GM23338 (cell line): ENCODE results near the gene EFCAB12. TPM values are rescaled to one million over a fixed set of nuclear protein-coding genes. Genes with fewer than 3 reads are reported as not detected.

Experiments
- ATAC-seq: fragments of 200-7000 bp; cut with Tn5 transposase; 3 replicates; pipeline ENCODE4 v1.9.1; 2020
- DNase-seq: peaks from one replicate; pipeline ENCODE4 v3.0.0-alpha.2; 2015; ENCODE audit warnings: low spot score
- H2AFZ ChIP-seq: fragments of 200-600 bp; sonication (generic); 2 replicates; pipeline ENCODE4 v1.8.0; 2016; ENCODE audit warnings: antibody characterized with exemption, mild to moderate bottlenecking, moderate library complexity
- H3F3A ChIP-seq: fragments of 200-600 bp; sonication (generic); replicated peaks from 2 replicates; pipeline ENCODE4 v1.8.0; 2017; ENCODE audit warnings: antibody characterized with exemption, mixed run types, low read depth
- H3K27ac ChIP-seq: fragments of 200-600 bp; sonication (generic); 2 replicates; pipeline ENCODE4 v1.6.1; 2016; ENCODE audit warnings: low read depth
- H3K27me3 ChIP-seq: fragments of 200-600 bp; sonication (generic); 2 replicates; pipeline ENCODE4 v1.8.0; 2016; ENCODE audit warnings: mild to moderate bottlenecking, mixed run types, moderate library complexity; ENCODE audit not compliant: insufficient read depth
- H3K36me3 ChIP-seq: fragments of 200-600 bp; sonication (generic); 2 replicates; pipeline ENCODE4 v1.8.0; 2016; ENCODE audit warnings: mild to moderate bottlenecking; ENCODE audit not compliant: insufficient read depth
- H3K4me1 ChIP-seq: fragments of 200-600 bp; sonication (generic); 2 replicates; pipeline ENCODE4 v1.8.0; 2016; ENCODE audit warnings: mild to moderate bottlenecking, moderate library complexity; ENCODE audit not compliant: insufficient read depth
- H3K4me2 ChIP-seq: fragments of 200-600 bp; sonication (generic); 2 replicates; pipeline ENCODE4 v1.7.1; 2017; ENCODE audit warnings: mixed run types
- H3K4me3 ChIP-seq: fragments of 200-600 bp; sonication (generic); 2 replicates; pipeline ENCODE4 v1.6.1; 2016; ENCODE audit warnings: mixed run types
- H3K79me2 ChIP-seq: fragments of 200-600 bp; sonication (generic); replicated peaks from 2 replicates; pipeline ENCODE4 v1.8.0; 2017; ENCODE audit warnings: mild to moderate bottlenecking; ENCODE audit not compliant: insufficient read depth
- H3K9me2 ChIP-seq: fragments of 200-600 bp; sonication (generic); 2 replicates; pipeline ENCODE4 v1.8.0; 2017; ENCODE audit not compliant: insufficient read depth
- H4K20me1 ChIP-seq: fragments of 200-600 bp; sonication (generic); replicated peaks from 2 replicates; pipeline ENCODE4 v1.8.0; 2017; ENCODE audit warnings: mild to moderate bottlenecking; ENCODE audit not compliant: insufficient read depth
- H3K27ac Mint-ChIP-seq: 2 replicates; pipeline ENCODE4 v1.8.0; 2020; ENCODE audit warnings: inconsistent platforms, mild to moderate bottlenecking, moderate library complexity, mixed read lengths
- H3K27me3 Mint-ChIP-seq: 3 replicates; pipeline ENCODE4 v1.8.0; 2022; ENCODE audit warnings: low read depth, mild to moderate bottlenecking, moderate library complexity, mixed read lengths, inconsistent platforms; ENCODE audit not compliant: insufficient read depth, poor library complexity
- H3K36me3 Mint-ChIP-seq: 3 replicates; pipeline ENCODE4 v1.8.0; 2021; ENCODE audit warnings: low read depth, mild to moderate bottlenecking, inconsistent platforms, moderate library complexity, mixed read lengths
- H3K4me1 Mint-ChIP-seq: 3 replicates; pipeline ENCODE4 v1.8.0; 2020; ENCODE audit warnings: mild to moderate bottlenecking, inconsistent platforms, mixed read lengths
- H3K4me3 Mint-ChIP-seq: 3 replicates; pipeline ENCODE4 v1.8.0; 2021; ENCODE audit warnings: moderate library complexity, mild to moderate bottlenecking, inconsistent platforms, mixed read lengths
- H3K9me3 Mint-ChIP-seq: 3 replicates; pipeline ENCODE4 v1.8.0; 2020; ENCODE audit warnings: moderate library complexity, mild to moderate bottlenecking, inconsistent platforms, mixed read lengths
- CREB1 ChIP-seq: fragments of 250-450 bp; sonication (Bioruptor Pico); IDR thresholded peaks from 2 replicates; pipeline ENCODE4 v1.5.0; 2020; ENCODE audit warnings: low read depth, mild to moderate bottlenecking, moderate library complexity
- EZH2 ChIP-seq: fragments of 200-600 bp; sonication (generic); IDR thresholded peaks from one replicate; pipeline ENCODE4 v1.8.0; 2017; ENCODE audit warnings: antibody characterized with exemption, mild to moderate bottlenecking, low read depth; ENCODE audit not compliant: unreplicated experiment
- EZH2phosphoT487 ChIP-seq: fragments of 200-600 bp; sonication (generic); IDR thresholded peaks from one replicate; pipeline ENCODE4 v1.8.1; 2018; ENCODE audit warnings: antibody characterized with exemption; ENCODE audit not compliant: unreplicated experiment
- JUNB ChIP-seq: IDR thresholded peaks from one replicate; pipeline ENCODE4 v1.6.1; 2016; ENCODE audit warnings: antibody characterized with exemption; ENCODE audit not compliant: unreplicated experiment
- NANOG ChIP-seq: IDR thresholded peaks from 2 replicates; pipeline ENCODE4 v1.6.1; 2016; ENCODE audit warnings: antibody characterized with exemption, borderline replicate concordance
- POLR2AphosphoS5 ChIP-seq: IDR thresholded peaks from 2 replicates; pipeline ENCODE4 v1.6.1; 2016; ENCODE audit warnings: antibody characterized with exemption, low read depth
- ZNF114 ChIP-seq: fragments of 250-450 bp; sonication (Bioruptor Pico); IDR thresholded peaks from 2 replicates; pipeline ENCODE4 v1.5.0; 2020; ENCODE audit warnings: mild to moderate bottlenecking, moderate library complexity
- ZNF331 ChIP-seq: fragments of 250-450 bp; sonication (Bioruptor Pico); IDR thresholded peaks from 2 replicates; pipeline ENCODE4 v1.5.0; 2020; ENCODE audit warnings: low read depth, mild to moderate bottlenecking, moderate library complexity
- polyA plus RNA-seq: library from polyadenylated mRNA; unstranded; fragments of >200 nt; fragmentation: Nextera tagmentation; extraction: Ambion mirVana; gene quantifications from 2 replicates; pipeline ENCODE4 v1.2.1, GENCODE V29; 2016
- total RNA-seq: library from RNA; depleted of rRNA; stranded (reverse); fragments of >200 nt; shearing (Covaris generic); gene quantifications from 2 replicates; pipeline ENCODE4 v1.2.3, GENCODE V29; 2014
- TF ChIP-seq, protein P1 (sequence below): IDR thresholded peaks from 2 replicates; pipeline ENCODE4 v1.6.1; 2016; ENCODE audit warnings: antibody characterized with exemption
- TF ChIP-seq, protein P2 (sequence below): IDR thresholded peaks from one replicate; pipeline ENCODE4 v1.6.1; 2018; ENCODE audit warnings: antibody characterized with exemption; ENCODE audit not compliant: unreplicated experiment
- TF ChIP-seq, protein P3 (sequence below), 2 experiments: fragments of 200-600 bp in 1 of 2; sonication (generic) in 1 of 2; conservative IDR thresholded peaks; 2 replicates each; pipeline versions ENCODE4 v1.5.1 to v1.6.1; 2016 to 2017; ENCODE audit warnings: antibody characterized with exemption in 2 of 2, low read depth in 2 of 2, mild to moderate bottlenecking in 2 of 2, moderate library complexity in 1 of 2

EFCAB12 gene
- total and polyA plus RNA-seq, 2 experiments from 2014 or later = 0.24 to 0.65 TPM

DNA sequence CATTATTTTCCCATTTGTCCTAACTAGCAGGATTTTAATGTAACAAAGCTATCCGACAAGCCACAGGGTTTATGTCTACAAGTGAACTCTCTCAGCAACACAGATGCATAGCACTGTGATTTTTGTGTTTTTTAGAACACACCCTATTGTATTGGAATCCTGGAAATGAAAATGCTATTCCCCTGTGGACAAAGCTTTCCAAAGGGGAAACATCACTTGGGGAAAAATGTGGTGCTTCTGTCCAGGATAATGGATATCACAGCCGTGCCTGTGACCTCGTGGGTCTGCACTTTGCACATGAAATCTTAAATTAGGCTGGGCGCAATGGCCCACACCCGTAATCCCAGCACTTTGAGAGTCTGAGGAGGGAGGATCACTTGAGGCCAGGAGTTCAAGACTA, 60.6 kb downstream of the EFCAB12 start (continued):
- TF ChIP-seq, protein P1, sequence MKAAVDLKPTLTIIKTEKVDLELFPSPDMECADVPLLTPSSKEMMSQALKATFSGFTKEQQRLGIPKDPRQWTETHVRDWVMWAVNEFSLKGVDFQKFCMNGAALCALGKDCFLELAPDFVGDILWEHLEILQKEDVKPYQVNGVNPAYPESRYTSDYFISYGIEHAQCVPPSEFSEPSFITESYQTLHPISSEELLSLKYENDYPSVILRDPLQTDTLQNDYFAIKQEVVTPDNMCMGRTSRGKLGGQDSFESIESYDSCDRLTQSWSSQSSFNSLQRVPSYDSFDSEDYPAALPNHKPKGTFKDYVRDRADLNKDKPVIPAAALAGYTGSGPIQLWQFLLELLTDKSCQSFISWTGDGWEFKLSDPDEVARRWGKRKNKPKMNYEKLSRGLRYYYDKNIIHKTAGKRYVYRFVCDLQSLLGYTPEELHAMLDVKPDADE = no peak
- TF ChIP-seq ZNF331 (CRISPR knock-in tag) = no peak

GRCh38 chr3:129366312-129366831, 62.1 kb downstream of the EFCAB12 start:
- no peak for DNase-seq
- Mint-ChIP-seq H3K36me3 (peaks cover 14% of the 10 kb centered on the region), H3K4me1 (peaks cover 3% of the 10 kb centered on the region; the same call in 1 of the 3 replicates), H3K9me3 (peaks cover 19% of the 10 kb centered on the region), H3K27me3 (peaks cover 4% of the 10 kb centered on the region), H3K27ac (no peak overlapping the region), H3K4me3 (no peak overlapping the region)
- H3K27ac ChIP-seq = no peak overlapping the region
- no peak overlapping the region for H3K4me2 ChIP-seq
- no peak for ATAC-seq
- no peaks in the 10 kb centered on the region; the same call in 1 of the 2 replicates for H3F3A ChIP-seq
- H3K9me2 ChIP-seq = peaks cover 8% of the 10 kb centered on the region; the same call in 1 of the 2 replicates
- no peaks in the 10 kb centered on the region for H3K4me1 ChIP-seq
- H3K79me2 ChIP-seq = no peaks in the 10 kb centered on the region
- H4K20me1 ChIP-seq = no peaks in the 10 kb centered on the region
- TF ChIP-seq NANOG (no peak), POLR2AphosphoS5 (no peak)
- TF ChIP-seq, protein P2, sequence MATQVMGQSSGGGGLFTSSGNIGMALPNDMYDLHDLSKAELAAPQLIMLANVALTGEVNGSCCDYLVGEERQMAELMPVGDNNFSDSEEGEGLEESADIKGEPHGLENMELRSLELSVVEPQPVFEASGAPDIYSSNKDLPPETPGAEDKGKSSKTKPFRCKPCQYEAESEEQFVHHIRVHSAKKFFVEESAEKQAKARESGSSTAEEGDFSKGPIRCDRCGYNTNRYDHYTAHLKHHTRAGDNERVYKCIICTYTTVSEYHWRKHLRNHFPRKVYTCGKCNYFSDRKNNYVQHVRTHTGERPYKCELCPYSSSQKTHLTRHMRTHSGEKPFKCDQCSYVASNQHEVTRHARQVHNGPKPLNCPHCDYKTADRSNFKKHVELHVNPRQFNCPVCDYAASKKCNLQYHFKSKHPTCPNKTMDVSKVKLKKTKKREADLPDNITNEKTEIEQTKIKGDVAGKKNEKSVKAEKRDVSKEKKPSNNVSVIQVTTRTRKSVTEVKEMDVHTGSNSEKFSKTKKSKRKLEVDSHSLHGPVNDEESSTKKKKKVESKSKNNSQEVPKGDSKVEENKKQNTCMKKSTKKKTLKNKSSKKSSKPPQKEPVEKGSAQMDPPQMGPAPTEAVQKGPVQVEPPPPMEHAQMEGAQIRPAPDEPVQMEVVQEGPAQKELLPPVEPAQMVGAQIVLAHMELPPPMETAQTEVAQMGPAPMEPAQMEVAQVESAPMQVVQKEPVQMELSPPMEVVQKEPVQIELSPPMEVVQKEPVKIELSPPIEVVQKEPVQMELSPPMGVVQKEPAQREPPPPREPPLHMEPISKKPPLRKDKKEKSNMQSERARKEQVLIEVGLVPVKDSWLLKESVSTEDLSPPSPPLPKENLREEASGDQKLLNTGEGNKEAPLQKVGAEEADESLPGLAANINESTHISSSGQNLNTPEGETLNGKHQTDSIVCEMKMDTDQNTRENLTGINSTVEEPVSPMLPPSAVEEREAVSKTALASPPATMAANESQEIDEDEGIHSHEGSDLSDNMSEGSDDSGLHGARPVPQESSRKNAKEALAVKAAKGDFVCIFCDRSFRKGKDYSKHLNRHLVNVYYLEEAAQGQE = no peak
- no peak overlapping the region for H3K4me3 ChIP-seq
- no peaks in the 10 kb centered on the region; the same call in 1 of the 2 replicates for H3K27me3 ChIP-seq
- no peaks in the 10 kb centered on the region for H3K36me3 ChIP-seq
- H2AFZ ChIP-seq = no peak overlapping the region

GRCh38 chr3:129365296-129366136, 62.9 kb downstream of the EFCAB12 start:
- no peak overlapping the region for H2AFZ ChIP-seq
- peaks cover 20% of the 10 kb centered on the region for H3K36me3 Mint-ChIP-seq
- no peaks in the 10 kb centered on the region; the same call in 1 of the 2 replicates for H3K27me3 ChIP-seq
- H3K27ac ChIP-seq = no peak overlapping the region
- no peak overlapping the region for H3K4me3 Mint-ChIP-seq
- H3K4me2 ChIP-seq = no peak overlapping the region
- H3K36me3 ChIP-seq = no peaks in the 10 kb centered on the region
- no peak for ATAC-seq
- H3K4me1 ChIP-seq = no peaks in the 10 kb centered on the region
- DNase-seq = no peak
- peaks cover 8% of the 10 kb centered on the region; the same call in 1 of the 2 replicates for H3K9me2 ChIP-seq
- H3K4me1 Mint-ChIP-seq = peaks cover 6% of the 10 kb centered on the region
- no peaks in the 10 kb centered on the region; the same call in 1 of the 2 replicates for H3F3A ChIP-seq
- H3K79me2 ChIP-seq = no peaks in the 10 kb centered on the region
- peaks cover 6% of the 10 kb centered on the region for H3K27me3 Mint-ChIP-seq
- H4K20me1 ChIP-seq = no peaks in the 10 kb centered on the region
- peaks cover 25% of the 10 kb centered on the region for H3K9me3 Mint-ChIP-seq
- H3K4me3 ChIP-seq = no peak overlapping the region
- H3K27ac Mint-ChIP-seq = no peak overlapping the region
- no peak for TF ChIP-seq ZNF114 (CRISPR knock-in tag)
- TF ChIP-seq POLR2AphosphoS5 = no peak
- TF ChIP-seq JUNB = no peak
- TF ChIP-seq, protein P3, sequence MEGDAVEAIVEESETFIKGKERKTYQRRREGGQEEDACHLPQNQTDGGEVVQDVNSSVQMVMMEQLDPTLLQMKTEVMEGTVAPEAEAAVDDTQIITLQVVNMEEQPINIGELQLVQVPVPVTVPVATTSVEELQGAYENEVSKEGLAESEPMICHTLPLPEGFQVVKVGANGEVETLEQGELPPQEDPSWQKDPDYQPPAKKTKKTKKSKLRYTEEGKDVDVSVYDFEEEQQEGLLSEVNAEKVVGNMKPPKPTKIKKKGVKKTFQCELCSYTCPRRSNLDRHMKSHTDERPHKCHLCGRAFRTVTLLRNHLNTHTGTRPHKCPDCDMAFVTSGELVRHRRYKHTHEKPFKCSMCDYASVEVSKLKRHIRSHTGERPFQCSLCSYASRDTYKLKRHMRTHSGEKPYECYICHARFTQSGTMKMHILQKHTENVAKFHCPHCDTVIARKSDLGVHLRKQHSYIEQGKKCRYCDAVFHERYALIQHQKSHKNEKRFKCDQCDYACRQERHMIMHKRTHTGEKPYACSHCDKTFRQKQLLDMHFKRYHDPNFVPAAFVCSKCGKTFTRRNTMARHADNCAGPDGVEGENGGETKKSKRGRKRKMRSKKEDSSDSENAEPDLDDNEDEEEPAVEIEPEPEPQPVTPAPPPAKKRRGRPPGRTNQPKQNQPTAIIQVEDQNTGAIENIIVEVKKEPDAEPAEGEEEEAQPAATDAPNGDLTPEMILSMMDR (conservative IDR thresholded peaks at IDR 0.05; ENCODE audit: low read depth in 2 of 2) = no peak
- TF ChIP-seq NANOG = no peak
- TF ChIP-seq EZH2 = no peak
- no peak for TF ChIP-seq CREB1 (CRISPR knock-in tag)
- no peak for TF ChIP-seq EZH2phosphoT487
